Tibial artery (tissue), 4 donors: ENCODE measurements around the gene ZGPAT.

Experiments used
- DNase-seq, 2 donors: peaks; one replicate each; pipeline ENCODE4 v3.0.0-alpha.2; 2019
- H3K27ac ChIP-seq, 2 donors: fragments of 200-600 bp; sonication (generic) in 1 of 2; 1 replicate in 1 of 2; 2 replicates in 1 of 2; pipeline ENCODE4 v1.5.1; 2018 to 2019; ENCODE audit warnings: mild to moderate bottlenecking in 1 of 2
- H3K27me3 ChIP-seq, 2 donors: fragments of 200-600 bp; sonication (generic) in 1 of 2; one replicate each; pipeline versions ENCODE4 v1.5.1 to v1.6.0; 2016 to 2019
- H3K36me3 ChIP-seq, 3 donors: fragments of 200-600 bp; sonication (generic) in 2 of 3; one replicate each; pipeline ENCODE4 v1.5.1; 2016 to 2019; ENCODE audit warnings: mild to moderate bottlenecking in 2 of 3
- H3K4me1 ChIP-seq, 4 donors: fragments of 200-600 bp; sonication (generic) in 2 of 4; 1 replicate in 3 of 4; 2 replicates in 1 of 4; pipeline ENCODE4 v1.5.1; 2016 to 2019
- H3K4me3 ChIP-seq, 2 donors: fragments of 200-600 bp; sonication (generic) in 1 of 2; 1 replicate in 1 of 2; 2 replicates in 1 of 2; pipeline ENCODE4 v1.5.1; 2018 to 2019; ENCODE audit warnings: mild to moderate bottlenecking in 2 of 2
- H3K9me3 ChIP-seq, 3 donors: fragments of 200-600 bp; sonication (generic) in 1 of 3; one replicate each; pipeline ENCODE4 v1.5.1; 2016 to 2019
- intact Hi-C: fragments of 100-400 bp; cut with DNase I; formaldehyde crosslinking; loops from one replicate; pipeline ENCODE4 v1.15.0; 2023; ENCODE audit warnings: low total_unique reads
- TF ChIP-seq, protein P1 (sequence below), 2 experiments: fragments of 200-600 bp in 1 of 2; fragments of 450-650 bp in 1 of 2; IDR thresholded peaks; one replicate each; pipeline ENCODE4 v1.5.1; 2017 to 2019; ENCODE audit warnings: antibody characterized with exemption in 2 of 2, mild to moderate bottlenecking in 1 of 2, moderate library complexity in 1 of 2

ZGPAT gene

DNA sequence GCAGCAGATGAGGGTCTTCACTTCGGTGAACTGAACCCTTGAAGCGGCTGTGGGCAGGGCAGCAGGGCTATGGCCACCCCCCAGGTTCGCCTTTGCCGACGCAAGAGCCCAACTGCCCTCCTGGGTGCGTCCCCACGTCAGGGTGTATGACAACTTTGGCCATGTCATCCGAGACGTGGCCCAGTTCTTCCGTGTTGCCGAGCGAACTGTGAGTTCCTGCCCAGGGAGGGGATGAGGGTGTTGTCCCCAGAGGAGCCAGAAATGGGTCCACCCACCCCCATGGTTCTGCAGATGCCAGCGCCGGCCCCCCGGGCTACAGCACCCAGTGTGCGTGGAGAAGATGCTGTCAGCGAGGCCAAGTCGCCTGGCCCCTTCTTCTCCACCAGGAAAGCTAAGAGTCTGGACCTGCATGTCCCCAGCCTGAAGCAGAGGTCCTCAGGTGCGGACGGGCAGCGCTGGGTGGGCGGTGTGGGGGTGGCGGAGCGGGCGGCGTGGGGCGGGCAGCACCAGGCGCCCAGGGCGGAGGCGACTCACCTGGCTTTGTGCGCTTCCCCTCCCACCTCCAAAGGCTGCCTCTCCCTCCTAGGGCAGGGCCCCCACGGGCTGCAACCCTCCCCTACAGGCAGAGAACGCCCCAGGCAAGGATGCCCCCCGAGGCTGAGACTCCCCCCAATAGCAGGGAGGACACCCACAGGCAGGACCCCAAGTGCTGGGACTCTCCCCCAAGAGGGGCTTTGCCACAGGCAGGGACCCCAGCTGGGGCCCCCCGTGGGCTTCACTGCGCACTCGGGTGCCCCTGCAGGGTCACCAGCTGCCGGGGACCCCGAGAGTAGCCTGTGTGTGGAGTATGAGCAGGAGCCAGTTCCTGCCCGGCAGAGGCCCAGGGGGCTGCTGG lies 17.6 kb upstream of the ZGPAT start:
- DNase-seq, result no peak
- H3K27ac ChIP-seq, result no peak overlapping the region
- no peaks in the 10 kb centered on the region for H3K27me3 ChIP-seq
- H3K4me3 ChIP-seq, result no peak overlapping the region
- H3K9me3 ChIP-seq, result no peaks in the 10 kb centered on the region
- H3K4me1 ChIP-seq, result peaks cover 4 to 32% (median 21%) of the 10 kb centered on the region in 4 donors
- TF ChIP-seq, protein P1, sequence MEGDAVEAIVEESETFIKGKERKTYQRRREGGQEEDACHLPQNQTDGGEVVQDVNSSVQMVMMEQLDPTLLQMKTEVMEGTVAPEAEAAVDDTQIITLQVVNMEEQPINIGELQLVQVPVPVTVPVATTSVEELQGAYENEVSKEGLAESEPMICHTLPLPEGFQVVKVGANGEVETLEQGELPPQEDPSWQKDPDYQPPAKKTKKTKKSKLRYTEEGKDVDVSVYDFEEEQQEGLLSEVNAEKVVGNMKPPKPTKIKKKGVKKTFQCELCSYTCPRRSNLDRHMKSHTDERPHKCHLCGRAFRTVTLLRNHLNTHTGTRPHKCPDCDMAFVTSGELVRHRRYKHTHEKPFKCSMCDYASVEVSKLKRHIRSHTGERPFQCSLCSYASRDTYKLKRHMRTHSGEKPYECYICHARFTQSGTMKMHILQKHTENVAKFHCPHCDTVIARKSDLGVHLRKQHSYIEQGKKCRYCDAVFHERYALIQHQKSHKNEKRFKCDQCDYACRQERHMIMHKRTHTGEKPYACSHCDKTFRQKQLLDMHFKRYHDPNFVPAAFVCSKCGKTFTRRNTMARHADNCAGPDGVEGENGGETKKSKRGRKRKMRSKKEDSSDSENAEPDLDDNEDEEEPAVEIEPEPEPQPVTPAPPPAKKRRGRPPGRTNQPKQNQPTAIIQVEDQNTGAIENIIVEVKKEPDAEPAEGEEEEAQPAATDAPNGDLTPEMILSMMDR (IDR thresholded peaks at IDR 0.05), result no peak
- H3K36me3 ChIP-seq, result peaks cover 0 to 35% (median 21%) of the 10 kb centered on the region in 3 donors
- intact Hi-C loops, result no loop called here

DNA sequence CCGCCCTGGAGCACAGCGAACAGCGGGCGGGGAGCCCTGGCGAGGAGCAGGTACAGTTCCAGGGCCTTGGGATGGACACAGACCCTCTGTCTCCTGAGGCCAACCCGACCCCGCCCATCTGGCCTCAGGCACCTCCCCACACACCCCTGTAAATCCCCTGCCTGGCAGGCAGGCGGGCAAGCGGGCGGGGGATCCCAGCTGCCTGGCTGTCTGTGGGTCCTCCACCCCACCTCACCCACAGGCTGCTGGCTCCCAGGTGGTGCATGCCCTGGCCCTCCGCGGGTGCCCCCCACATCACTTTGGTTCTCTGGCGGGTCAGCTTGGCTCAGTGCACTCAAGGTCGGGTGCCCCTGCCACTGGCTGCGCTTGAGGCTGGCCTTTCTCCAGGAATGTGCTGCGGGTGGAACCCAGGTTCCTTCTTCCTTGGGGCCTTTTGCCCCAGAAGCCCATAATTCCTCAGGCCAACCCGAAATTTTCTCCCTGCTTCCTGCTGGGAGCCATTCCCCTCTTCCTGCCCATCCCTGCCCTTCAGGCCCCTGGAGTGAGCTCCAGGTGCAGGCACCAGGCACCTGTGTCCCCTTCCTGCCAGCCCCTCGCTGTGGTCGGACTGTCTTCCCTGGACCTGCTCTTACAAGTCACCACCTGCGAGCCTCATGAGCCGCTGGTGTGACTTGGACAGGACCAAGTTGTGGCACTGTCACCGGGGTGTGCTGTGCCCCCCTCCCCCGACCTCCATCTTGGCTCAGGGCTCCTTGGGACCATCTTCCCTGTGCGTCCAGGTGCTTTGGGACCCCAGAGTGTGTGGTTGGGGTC lies 16.7 kb upstream of the ZGPAT start:
- peak in 1 of 2 donors; percentile 67 for DNase-seq
- intact Hi-C loops, result no loop called here
- H3K4me1 ChIP-seq, result peaks cover 4 to 29% (median 23%) of the 10 kb centered on the region in 4 donors
- H3K27me3 ChIP-seq, result no peaks in the 10 kb centered on the region
- no peak overlapping the region for H3K4me3 ChIP-seq
- peaks cover 0 to 38% (median 28%) of the 10 kb centered on the region in 3 donors for H3K36me3 ChIP-seq
- H3K27ac ChIP-seq, result no peak overlapping the region
- TF ChIP-seq, protein P1 (IDR thresholded peaks at IDR 0.05), result no peak
- H3K9me3 ChIP-seq, result no peaks in the 10 kb centered on the region

GRCh38 chr20:63691711-63692435 lies 16.0 kb upstream of the ZGPAT start:
- Histone ChIP-seq H3K4me3 (no peak overlapping the region), H3K9me3 (no peaks in the 10 kb centered on the region), H3K4me1 (peaks cover 4 to 29% (median 22%) of the 10 kb centered on the region in 4 donors), H3K27me3 (no peaks in the 10 kb centered on the region), H3K27ac (no peak overlapping the region), H3K36me3 (peaks cover 0 to 34% (median 28%) of the 10 kb centered on the region in 3 donors)
- intact Hi-C loops, result no loop called here
- DNase-seq, result peak in 1 of 2 donors; percentile 66
- TF ChIP-seq, protein P1 (IDR thresholded peaks at IDR 0.05), result no peak

- no peak overlapping the region for H3K4me3 ChIP-seq
- H3K36me3 ChIP-seq, result peaks cover 0 to 34% (median 30%) of the 10 kb centered on the region in 3 donors
- no peaks in the 10 kb centered on the region for H3K9me3 ChIP-seq
- no peak overlapping the region for H3K27ac ChIP-seq
- peaks cover 0 to 29% (median 21%) of the 10 kb centered on the region in 4 donors for H3K4me1 ChIP-seq
- intact Hi-C loops, result no loop called here
- DNase-seq, result peak in 1 of 2 donors; percentile 70
- TF ChIP-seq, protein P1 (IDR thresholded peaks at IDR 0.05), result no peak
- H3K27me3 ChIP-seq, result no peaks in the 10 kb centered on the region
These were observed 15.3 kb upstream of the ZGPAT start for GRCh38 chr20:63692436-63693082.
